HG02840 (cell line): ENCODE measurements around the gene BABAM2.

Source experiments
- ATAC-seq: cut with Tn5 transposase; IDR thresholded peaks from one replicate; pipeline ENCODE4 v1.9.1; 2021; ENCODE audit warnings: mild to moderate bottlenecking, moderate library complexity, moderate number of reproducible peaks; ENCODE audit not compliant: unreplicated experiment, low FRiP score

BABAM2 gene

DNA sequence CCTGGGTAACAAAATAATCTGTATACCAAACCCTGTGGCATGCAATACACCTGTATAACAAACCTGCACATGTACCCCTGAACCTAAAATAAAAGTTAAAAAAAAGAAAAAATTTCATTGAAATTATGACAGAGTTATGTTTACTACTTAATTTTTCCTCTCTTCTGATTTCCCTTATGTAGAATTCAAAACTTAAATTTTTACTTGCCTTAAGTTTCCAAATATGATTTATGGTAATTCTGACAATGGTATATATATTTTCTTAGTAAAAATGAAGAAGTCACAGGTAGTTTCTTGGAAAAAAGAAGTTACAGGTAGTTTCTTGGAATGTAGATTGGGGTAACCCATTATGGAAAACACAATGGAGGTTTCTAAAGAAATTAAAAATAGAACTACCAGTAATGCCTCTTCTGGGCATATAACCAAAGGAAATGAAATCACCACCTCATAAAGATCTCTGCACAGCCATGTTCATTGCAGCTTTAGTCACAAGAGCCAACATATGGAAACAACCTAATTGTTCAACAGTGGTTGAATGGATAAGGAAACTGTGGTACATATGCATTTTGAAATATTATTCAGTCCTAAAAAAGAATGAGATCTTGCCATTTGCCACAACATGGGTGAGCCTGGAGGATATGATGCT is 164.9 kb downstream of the BABAM2 start:
- ATAC-seq = no peak

DNA sequence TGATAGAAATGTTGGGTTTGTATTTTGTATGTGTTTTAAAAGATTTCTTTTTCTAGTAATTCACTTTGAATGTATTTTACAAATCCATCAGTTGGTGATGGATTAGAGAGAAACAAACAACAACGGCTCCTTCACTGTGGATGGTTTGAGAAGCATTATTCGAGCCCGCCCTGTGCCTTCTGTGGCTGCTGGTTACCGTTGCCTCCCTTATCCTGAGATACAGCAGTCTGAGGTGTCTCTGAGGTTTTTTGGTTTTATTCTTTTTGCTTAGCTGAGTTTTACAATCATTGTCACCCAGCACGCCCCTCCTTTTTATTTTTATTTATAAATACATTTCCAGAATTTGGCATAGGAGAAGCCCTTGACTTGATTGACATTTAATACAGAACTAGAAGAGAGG is 168.3 kb downstream of the BABAM2 start:
- ATAC-seq = no peak

DNA sequence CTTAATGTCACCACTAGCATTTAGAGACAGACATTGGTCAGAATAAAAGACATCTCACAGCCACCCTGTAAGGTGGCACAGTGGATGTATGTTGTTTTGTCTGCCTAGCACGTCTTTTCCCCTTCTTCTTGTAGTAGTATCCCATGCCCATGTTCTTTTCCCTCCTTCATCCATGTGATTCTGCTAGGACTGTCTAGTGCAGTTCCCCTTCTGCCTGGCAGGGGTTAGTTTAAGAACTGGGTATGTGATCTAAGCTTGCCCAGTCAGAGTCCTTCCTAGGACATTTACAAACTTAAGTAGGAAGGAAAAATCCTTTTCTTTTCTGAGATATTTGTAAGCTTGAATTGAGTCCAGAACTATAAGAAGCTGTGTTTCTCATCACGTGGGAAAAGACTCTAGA is 172.3 kb downstream of the BABAM2 start:
- ATAC-seq = no peak

GRCh38 chr2:28063492-28063962 is 173.0 kb downstream of the BABAM2 start:
- no peak for ATAC-seq

GRCh38 chr2:28067602-28068001 is 177.1 kb downstream of the BABAM2 start:
- ATAC-seq = no peak

GRCh38 chr2:28068088-28068487 is 177.6 kb downstream of the BABAM2 start:
- no peak for ATAC-seq

DNA sequence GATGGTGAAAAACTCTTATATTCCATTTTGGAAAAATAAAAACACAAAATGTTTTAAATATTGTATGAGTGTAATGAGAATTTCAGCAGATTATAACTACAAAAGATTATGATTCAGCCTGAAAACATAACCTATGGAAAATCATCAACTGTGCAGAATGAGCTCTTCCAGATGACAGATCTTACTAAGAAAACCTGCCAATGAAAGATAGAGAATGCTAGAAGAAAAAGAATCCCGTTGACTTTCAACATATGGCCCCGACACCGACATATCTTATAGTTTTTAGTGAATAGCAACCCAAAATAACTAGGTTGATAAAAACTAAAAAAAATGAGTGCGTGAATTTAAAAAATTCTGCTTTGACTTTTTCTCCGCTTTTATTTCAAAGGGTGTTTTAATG is 178.0 kb downstream of the BABAM2 start:
- no peak for ATAC-seq

DNA sequence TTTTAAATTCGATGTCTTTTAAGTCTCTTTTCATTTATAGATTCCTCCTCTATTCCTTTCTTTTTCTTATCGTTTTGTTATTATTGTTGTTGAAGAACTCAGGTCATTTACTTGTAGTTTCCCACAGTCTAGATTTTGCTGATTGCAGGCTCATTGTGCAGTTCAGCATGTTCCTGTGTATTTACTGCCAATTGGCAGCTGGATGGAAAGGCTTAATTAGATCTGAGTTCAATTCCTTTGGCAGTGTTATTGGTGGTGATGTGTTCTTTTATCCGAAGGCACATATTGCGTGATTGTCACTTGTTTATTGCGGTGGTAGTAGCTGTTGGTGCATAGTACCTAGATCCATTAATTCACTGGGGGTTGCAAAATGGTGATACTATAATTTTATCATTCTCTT is 180.7 kb downstream of the BABAM2 start:
- no peak for ATAC-seq

- no peak for ATAC-seq
Observed at GRCh38 chr2:28074137-28074536, 183.6 kb downstream of the BABAM2 start.

- ATAC-seq = no peak
Observed at GRCh38 chr2:28080911-28081310, 190.4 kb downstream of the BABAM2 start.

DNA sequence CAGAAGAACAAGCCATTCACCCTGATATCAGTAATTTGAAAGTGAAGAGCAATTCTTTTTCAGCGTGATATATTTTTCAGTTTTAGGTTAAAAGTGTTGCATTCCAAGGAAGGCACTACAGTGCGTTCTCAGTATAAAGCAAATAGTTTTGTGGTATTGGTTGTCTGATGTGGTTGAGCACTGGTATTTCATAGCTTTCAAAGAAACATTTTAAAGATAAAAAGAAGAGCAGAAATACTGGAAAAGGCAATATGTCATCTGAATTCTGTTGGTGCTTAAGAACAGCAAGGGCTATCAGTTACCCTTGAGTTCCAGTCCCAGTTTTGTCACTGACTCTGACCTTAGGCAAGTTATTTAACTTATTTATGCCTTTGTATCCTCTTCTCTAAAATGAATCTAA is 191.6 kb downstream of the BABAM2 start:
- ATAC-seq = no peak

DNA sequence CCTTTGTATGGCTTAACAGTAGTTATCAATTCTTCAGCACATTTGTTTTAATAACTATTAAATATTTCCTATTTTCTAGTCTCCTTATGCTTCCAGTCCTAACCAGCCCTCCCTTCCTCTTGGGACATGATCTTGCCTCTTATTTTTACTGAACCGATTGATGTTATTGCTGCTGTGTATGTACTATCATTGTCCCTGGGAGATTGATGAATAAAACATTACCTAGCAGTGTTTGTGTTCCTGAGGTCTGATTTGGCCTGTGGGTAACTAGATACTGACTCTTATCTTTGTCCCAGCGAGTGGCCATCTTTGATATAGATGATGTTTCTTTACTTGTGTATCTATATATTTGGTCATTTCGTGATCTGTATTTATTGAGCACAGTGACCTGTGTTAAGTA is 192.9 kb downstream of the BABAM2 start:
- no peak for ATAC-seq

- ATAC-seq = no peak
Observed at GRCh38 chr2:28084564-28084963, 194.0 kb downstream of the BABAM2 start.

- no peak for ATAC-seq
Observed at GRCh38 chr2:28085201-28085600, 194.7 kb downstream of the BABAM2 start.

DNA sequence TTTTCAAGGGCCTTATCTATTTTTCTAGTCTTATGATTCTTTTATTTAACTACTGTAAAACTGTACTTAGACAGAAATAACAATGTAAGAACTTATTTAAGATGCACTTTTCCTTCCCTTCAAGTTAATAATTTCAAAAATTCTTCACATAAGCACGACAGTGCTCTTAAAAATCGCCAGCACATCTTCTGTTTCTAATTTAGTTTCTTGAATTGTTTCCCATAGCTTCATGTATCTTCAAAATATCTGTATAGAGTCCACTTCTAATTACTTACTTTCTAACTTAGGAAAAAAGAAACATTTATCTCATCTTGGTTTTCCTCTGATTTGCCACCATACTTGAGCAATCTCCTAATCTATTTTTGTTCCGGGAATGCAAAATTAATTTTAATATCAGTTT is 196.1 kb downstream of the BABAM2 start:
- ATAC-seq = no peak

GRCh38 chr2:28088970-28089369 is 198.4 kb downstream of the BABAM2 start:
- ATAC-seq = no peak

- no peak for ATAC-seq
Observed at GRCh38 chr2:28089486-28089885, 199.0 kb downstream of the BABAM2 start.

DNA sequence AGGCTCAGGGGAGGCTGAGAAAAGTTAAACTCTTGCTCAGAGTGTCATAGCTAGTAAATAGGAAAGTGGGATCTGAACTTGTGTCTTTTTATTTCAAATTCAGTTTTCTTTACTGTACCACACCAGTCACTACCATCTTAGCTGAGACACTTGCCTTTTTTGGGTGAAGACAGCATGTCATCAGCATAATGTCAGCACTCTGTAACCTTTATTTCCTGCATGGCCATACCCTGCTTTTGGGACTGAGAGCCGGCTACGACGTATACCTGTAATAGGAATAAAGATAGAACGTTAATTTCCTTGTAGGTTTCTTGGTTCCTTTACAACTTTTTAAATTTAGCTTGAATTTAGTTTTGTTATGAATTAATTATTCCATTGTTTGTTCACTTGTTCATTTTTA is 202.8 kb downstream of the BABAM2 start:
- no peak for ATAC-seq

- ATAC-seq = no peak
Observed at GRCh38 chr2:28093768-28094167, 203.2 kb downstream of the BABAM2 start.

DNA sequence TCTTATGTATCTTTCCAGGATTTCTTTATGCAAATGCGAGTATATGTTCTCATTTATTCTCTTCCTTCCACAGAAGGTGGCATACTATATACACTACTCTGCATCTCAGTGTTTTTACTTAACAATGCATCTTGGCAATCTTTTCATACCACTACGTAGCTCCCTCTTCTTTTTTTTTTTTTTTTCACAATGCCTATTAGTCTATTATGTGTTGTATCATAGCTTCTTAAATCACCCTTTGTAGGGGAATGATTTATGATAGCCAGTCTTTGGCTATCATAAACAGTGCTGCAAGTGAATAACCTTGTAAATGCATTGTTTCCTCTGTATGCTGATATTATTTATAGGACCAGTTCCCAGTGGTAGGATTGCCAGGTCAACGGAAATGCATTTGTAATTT is 204.2 kb downstream of the BABAM2 start:
- ATAC-seq = no peak

GRCh38 chr2:28095622-28096021 is 205.1 kb downstream of the BABAM2 start:
- no peak for ATAC-seq

GRCh38 chr2:28096421-28096820 is 205.9 kb downstream of the BABAM2 start:
- no peak for ATAC-seq
